Mononuclear cell (primary cell): ENCODE data around the gene EIF2S2. TPM values are rescaled to one million over a fixed set of nuclear protein-coding genes. Genes with fewer than 3 reads are reported as not detected.
"Not testable (repeated sequence)": the region's sequence is repeated elsewhere in the genome, so short reads cannot be mapped to it uniquely, and the experiment has no call there.

Experiments used
- H3K27me3 ChIP-seq: 2 replicates; pipeline ENCODE4 v1.6.0; 2011; ENCODE audit warnings: low read length, control low read depth; ENCODE audit not compliant: insufficient read depth
- H3K4me1 ChIP-seq: 2 replicates; pipeline ENCODE4 v1.5.1; 2011; ENCODE audit warnings: mild to moderate bottlenecking, low read length, control low read depth; ENCODE audit not compliant: insufficient read depth
- H3K4me3 ChIP-seq: 2 replicates; pipeline ENCODE4 v1.5.1; 2011; ENCODE audit warnings: mild to moderate bottlenecking, low read length, moderate library complexity
- H3K9me3 ChIP-seq: 2 replicates; pipeline ENCODE4 v1.5.1; 2011; ENCODE audit warnings: low read depth, mild to moderate bottlenecking, control low read depth, low read length
- total RNA-seq: library from RNA; depleted of rRNA; stranded (reverse); fragments of >200 nt; gene quantifications from one replicate; pipeline ENCODE4 v1.2.3, GENCODE V29; 2012

Gene EIF2S2, protein sequence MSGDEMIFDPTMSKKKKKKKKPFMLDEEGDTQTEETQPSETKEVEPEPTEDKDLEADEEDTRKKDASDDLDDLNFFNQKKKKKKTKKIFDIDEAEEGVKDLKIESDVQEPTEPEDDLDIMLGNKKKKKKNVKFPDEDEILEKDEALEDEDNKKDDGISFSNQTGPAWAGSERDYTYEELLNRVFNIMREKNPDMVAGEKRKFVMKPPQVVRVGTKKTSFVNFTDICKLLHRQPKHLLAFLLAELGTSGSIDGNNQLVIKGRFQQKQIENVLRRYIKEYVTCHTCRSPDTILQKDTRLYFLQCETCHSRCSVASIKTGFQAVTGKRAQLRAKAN
- 30.2 TPM for total RNA-seq

DNA sequence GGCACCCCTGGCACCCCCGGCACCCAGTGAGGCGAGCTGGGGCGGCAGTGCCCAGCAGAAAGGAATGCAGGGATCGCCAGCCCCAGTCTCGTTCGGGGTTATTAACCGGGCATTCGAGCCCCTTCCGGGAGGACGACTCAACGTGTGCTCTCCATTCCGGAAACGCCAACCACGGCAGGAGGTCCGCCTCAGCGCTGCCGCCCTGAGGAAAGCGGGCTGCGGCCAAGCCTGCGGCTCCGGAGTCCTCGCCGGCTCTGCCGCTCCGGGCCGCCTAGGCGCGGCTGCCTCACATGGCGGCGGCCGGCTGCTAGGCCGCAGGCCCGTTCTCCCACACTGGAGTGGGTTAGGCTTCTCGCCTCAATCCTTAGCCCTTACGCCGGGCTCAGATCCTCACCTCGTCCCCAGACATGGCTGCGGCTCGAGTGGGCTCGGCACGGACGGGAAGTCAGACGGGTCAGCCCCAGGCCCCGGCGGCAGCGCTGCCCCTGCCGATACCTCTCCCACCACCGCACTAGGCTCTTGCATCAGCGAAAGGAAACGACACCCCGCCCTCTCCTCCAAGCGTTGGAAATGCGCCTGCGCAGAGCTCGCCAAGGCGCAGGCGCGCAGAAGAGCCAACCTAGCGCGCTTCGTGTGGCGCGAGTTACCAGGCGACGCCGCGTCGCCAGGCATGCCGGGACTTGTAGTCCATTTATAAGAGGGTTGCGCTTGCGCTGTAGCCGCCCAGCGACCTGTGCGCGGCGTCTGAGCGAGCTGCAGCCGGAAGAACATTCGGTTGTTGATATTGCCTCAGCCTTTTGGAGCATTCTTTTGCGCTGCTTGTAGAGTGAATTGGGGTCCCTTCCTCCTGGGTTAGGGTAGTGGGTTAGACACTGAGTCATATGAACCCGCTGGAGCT lies at the start of gene EIF2S2:
EIF2S2 (minus strand) TSS at position 542 of the 898 bp plus-strand sequence; CDS start at position 409, 133 bp downstream.
- no peaks in the 10 kb centered on the region for H3K9me3 ChIP-seq
- peaks cover 38% of the 10 kb centered on the region for H3K4me1 ChIP-seq
- H3K4me3 ChIP-seq, result peak within 1 kb of the TSS; percentile 84
- no peaks in the 10 kb centered on the region for H3K27me3 ChIP-seq

DNA sequence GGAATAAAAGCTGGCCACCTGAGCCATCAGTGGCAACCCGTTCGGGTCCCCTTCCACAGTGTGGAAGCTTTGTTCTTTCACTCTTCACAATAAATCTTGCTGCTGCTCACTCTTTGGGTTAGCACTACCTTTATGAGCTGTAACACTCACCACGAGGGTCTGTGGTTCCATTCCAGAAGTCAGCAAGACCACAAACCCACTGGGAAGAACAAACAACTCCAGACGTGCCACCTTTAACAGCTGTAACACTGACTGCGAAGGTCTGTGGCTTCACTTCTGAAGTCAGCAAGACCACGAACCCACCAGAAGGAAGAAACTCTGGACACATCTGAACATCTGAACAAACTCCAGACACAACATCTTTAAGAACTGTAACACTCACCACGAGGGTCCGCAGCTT lies 45.7 kb upstream of the EIF2S2 start:
- not testable (repeated sequence) for H3K27me3 ChIP-seq, H3K4me1 ChIP-seq, H3K9me3 ChIP-seq, H3K4me3 ChIP-seq

DNA sequence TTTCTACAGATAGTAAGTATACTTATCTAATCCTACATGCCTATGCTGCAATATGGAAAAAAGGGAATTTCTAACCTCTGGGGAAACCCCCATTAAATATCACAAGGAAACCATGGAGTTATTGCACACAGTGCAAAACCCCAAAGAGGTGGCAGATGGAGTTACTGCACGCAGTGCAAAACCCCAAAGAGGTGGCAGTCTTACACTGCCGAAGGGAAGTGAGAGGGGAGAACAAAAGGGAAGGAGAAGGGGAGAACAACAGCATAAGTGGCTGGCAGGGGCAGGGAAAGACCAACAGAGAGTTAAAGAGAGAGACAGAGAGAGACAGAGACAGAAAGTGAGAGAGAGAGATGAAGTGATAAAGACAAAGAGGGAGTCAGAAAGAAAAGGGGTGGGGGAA lies 43.8 kb upstream of the EIF2S2 start:
- no peaks in the 10 kb centered on the region for H3K9me3 ChIP-seq
- H3K4me1 ChIP-seq, result peaks cover 6% of the 10 kb centered on the region
- no peak overlapping the region for H3K4me3 ChIP-seq
- H3K27me3 ChIP-seq, result no peaks in the 10 kb centered on the region

DNA sequence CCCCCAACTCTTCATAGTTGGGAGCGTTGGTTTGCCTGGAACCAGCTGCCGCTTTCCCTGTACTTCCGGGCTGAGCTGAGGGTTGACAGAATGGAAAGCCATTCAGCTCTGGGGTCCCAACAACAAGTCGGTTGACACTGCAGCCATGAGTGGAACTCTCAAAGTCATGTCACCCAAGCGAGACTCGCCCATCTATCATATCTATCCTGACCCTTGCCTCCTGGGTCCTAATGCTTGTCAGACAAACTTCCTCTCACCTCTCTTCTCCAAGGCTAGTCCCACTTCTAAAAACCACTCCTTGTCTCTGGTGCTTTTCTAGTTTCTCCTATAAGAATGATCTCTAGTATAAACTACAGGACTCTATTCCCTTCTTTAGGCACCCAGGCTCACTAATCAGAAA lies 41.1 kb upstream of the EIF2S2 start:
- not testable (repeated sequence) for H3K9me3 ChIP-seq, H3K4me1 ChIP-seq, H3K4me3 ChIP-seq, H3K27me3 ChIP-seq

DNA sequence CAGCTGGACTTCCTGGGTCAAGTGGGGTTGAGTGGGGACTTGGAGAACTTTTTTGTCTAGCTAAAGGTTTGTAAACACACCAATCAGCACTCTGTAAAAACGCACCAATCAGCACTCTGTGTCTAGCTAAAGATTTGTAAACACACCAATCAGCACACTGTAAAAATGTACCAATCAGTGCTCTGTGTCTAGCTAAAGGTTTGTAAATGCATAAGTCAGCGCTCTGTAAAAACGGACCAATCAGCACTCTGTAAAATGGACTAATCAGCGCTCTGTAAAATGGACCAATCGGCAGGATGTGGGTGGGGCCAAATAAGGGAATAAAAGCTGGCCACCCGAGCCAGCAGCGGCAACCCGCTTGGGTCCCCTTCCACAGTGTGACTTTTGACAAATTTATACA lies 40.0 kb upstream of the EIF2S2 start:
- H3K4me1 ChIP-seq, H3K4me3 ChIP-seq, H3K27me3 ChIP-seq, H3K9me3 ChIP-seq: not testable (repeated sequence)

- Histone ChIP-seq H3K4me3 (no peak overlapping the region), H3K4me1 (peaks cover under 1% of the 10 kb centered on the region), H3K9me3 (no peaks in the 10 kb centered on the region), H3K27me3 (no peaks in the 10 kb centered on the region)
Measured at GRCh38 chr20:34150306-34151000, 38.4 kb upstream of the EIF2S2 start.

- H3K27me3 ChIP-seq, result no peaks in the 10 kb centered on the region
- no peak overlapping the region for H3K4me3 ChIP-seq
- no peaks in the 10 kb centered on the region for H3K4me1 ChIP-seq
- H3K9me3 ChIP-seq, result no peaks in the 10 kb centered on the region
Measured at GRCh38 chr20:34145280-34145819, 33.3 kb upstream of the EIF2S2 start.

GRCh38 chr20:34143951-34144350 lies 31.9 kb upstream of the EIF2S2 start:
- Histone ChIP-seq H3K9me3 (no peaks in the 10 kb centered on the region), H3K4me3 (no peak overlapping the region), H3K4me1 (no peaks in the 10 kb centered on the region), H3K27me3 (no peaks in the 10 kb centered on the region)

- Histone ChIP-seq H3K27me3 (no peaks in the 10 kb centered on the region), H3K9me3 (no peaks in the 10 kb centered on the region), H3K4me1 (no peaks in the 10 kb centered on the region), H3K4me3 (no peak overlapping the region)
Measured at GRCh38 chr20:34142121-34142520, 30.1 kb upstream of the EIF2S2 start.

GRCh38 chr20:34141293-34141692 lies 29.2 kb upstream of the EIF2S2 start:
- Histone ChIP-seq H3K27me3 (no peaks in the 10 kb centered on the region), H3K4me3 (no peak overlapping the region), H3K9me3 (no peaks in the 10 kb centered on the region), H3K4me1 (no peaks in the 10 kb centered on the region)

- not testable (repeated sequence) for H3K27me3 ChIP-seq, H3K9me3 ChIP-seq
Measured at GRCh38 chr20:34135525-34136275, 23.7 kb upstream of the EIF2S2 start.

GRCh38 chr20:34133365-34133860 lies 21.4 kb upstream of the EIF2S2 start:
- H3K4me1 ChIP-seq, H3K27me3 ChIP-seq, H3K4me3 ChIP-seq, H3K9me3 ChIP-seq: not testable (repeated sequence)

More at GRCh38 chr20:34135525-34136275, 23.7 kb upstream of the EIF2S2 start:
- H3K4me1 ChIP-seq, H3K4me3 ChIP-seq: not testable (repeated sequence)

DNA sequence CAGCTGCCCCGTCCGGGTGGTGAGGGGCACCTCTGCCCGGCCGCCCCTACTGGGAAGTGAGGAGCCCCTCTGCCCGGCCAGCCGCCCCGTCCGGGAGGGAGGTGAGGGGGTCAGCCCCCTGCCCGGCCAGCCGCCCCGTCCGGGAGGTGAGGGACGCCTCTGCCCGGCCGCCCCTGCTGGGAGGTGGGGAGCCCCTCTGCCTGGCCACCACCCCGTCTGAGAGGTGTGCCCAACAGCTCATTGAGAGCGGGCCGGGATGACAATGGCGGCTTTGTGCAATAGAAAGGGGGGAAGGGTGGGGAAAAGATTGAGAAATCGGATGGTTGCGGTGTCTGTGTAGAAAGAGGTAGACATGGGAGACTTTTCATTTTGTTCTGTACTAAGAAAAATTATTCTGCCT lies 20.9 kb upstream of the EIF2S2 start:
- not testable (repeated sequence) for H3K27me3 ChIP-seq, H3K4me3 ChIP-seq, H3K4me1 ChIP-seq, H3K9me3 ChIP-seq

GRCh38 chr20:34132491-34132890 lies 20.4 kb upstream of the EIF2S2 start:
- H3K4me3 ChIP-seq, H3K9me3 ChIP-seq, H3K4me1 ChIP-seq, H3K27me3 ChIP-seq: not testable (repeated sequence)
